Stimulated activated CD8-positive, alpha-beta memory T cell treated with anti-CD3 and anti-CD28 coated beads, Interleukin-12 subunit alpha, Interleukin-12 subunit beta, amount 100 ng/mL, for 24 hours (primary cell): ENCODE measurements around the gene LBHD1.
"Not testable (repeated sequence)": the region's sequence is repeated elsewhere in the genome, so short reads cannot be mapped to it uniquely, and the experiment has no call there.

Experiments
- DNase-seq: peaks from one replicate; pipeline ENCODE4 v3.0.0-alpha.2; 2020; ENCODE audit errors: extremely low read depth

LBHD1 gene

GRCh38 chr11:62671608-62672389 is at the start of gene LBHD1, which contains the start of gene UQCC3:
Gene LBHD1 (minus strand): TSS chr11:62672267. CDS start chr11:62670031, 2,236 bp downstream.
Gene UQCC3 (plus strand): TSS chr11:62671673. CDS start chr11:62671746, 73 bp downstream.
- DNase-seq, result no peak

GRCh38 chr11:62719302-62719978 is 47.4 kb upstream of the LBHD1 start:
- DNase-seq, result no peak

DNA sequence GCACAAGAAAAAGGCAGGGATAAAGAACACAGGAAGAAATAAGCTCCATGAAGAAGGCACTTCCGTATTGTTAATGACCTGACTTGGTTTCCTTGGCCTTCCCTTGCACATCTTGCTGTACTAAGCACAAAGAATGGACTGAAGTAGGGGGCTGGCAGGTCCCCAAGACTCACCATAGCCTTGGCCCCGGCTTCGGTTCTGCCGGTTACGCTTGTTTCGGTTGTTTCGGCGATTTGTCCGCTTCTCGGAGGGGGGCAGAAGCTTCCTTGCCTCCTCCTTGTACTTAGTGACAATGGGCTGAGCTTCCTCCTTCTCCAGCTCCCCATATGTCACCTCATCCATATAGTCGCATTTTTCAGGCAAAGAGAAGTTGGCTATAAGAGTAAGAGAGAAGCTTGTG is 44.7 kb upstream of the LBHD1 start:
- DNase-seq, result no peak

GRCh38 chr11:62716206-62716605 is 44.1 kb upstream of the LBHD1 start:
- no peak for DNase-seq

- no peak for DNase-seq
These were observed 43.4 kb upstream of the LBHD1 start for GRCh38 chr11:62715150-62716130.

DNA sequence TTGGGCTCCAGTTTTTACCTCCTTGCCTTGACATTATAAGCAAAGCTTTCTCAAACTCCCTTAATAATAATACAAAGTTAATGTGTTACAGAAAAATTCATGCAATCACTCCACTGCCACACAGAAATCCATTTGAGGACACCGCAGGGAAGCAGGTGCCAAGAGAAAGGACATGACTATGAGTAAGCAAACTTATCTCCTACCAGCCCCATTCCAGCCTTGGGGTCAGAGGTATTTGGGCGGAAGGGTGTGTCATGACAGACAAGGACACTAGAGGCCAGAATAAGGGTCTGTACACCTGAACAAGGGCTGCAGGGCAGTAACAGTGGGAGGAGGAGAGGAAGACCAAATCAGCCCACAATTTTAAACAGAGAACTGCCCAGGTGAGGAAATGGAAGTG is 41.3 kb upstream of the LBHD1 start:
- no peak for DNase-seq

- DNase-seq, result no peak
These were observed 40.8 kb upstream of the LBHD1 start for GRCh38 chr11:62712861-62713260.

DNA sequence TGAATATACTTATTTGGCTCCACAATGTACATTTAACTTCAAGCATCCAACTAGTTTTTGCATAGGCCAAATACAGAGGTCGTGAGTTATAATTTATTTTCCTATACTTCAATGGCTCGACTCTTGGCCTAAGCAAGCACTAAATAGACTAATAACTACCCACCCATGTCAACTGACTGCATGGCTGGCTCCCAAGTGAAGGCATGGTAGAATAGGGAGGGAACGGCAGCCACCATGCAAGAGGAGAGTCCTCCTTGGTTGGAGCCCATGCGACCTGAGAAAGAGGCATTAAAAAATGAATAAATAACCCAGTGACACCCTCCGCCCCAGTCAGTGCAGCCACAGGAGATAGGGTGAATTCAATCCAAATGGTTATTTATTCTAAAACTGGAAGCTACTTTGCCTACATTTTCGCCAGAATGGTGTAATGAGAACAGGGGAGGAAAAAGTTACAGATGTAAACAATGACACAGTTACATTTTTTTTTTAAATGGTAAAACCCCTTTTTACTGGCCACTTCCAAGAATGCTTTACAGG is 40.3 kb upstream of the LBHD1 start:
- no peak for DNase-seq

GRCh38 chr11:62710001-62710345 is 37.9 kb upstream of the LBHD1 start:
- DNase-seq, result no peak

GRCh38 chr11:62709247-62710000 is 37.4 kb upstream of the LBHD1 start:
- peak; percentile 90 for DNase-seq

- no peak for DNase-seq
These were observed 36.7 kb upstream of the LBHD1 start for GRCh38 chr11:62708793-62709192.

DNA sequence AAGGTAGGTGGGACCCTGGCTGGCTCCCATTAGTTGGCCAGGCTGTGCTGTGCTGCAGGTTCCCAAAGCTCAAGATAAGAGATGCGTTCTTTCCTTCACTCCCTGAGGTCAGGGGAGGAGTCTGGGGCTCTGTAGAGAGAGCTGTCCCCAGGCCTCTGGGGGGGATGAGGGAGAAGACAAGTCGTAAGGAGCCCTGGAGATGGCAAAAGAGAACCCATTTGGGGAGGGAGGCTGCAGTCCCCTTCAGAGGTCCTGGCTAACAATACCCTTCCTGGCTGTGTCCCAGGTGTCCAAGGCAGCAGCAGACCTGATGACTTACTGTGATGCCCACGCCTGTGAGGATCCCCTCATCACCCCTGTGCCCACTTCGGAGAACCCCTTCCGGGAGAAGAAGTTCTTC is 36.3 kb upstream of the LBHD1 start:
- no peak for DNase-seq

DNA sequence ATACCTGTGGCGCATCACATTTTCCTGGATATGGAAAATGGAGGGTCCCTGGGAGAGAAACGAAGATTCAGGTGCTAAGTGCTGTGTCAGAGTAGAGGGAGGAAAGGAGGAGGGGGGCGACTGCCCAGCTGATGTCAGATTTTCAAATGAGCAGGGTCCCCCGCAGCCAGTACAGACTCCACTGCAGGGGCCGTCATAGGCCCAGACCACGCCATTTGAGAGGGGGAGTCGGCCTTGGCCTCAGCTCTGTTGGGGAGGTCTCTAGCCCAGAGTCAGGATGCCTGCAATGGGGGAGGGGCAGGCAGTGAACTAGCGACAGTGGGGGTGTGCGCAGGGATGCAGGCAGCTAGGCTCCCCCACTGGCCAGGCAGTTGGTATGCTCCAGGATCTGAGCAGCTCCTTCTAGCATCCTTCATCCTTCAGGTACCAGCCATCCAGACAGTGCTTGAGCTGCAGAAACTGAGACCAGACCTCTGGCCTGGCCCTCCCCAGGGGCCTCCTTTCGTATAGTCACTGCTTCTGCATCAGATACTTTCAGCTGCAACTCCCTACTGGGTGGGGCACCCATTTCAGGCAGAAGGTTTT is 35.3 kb upstream of the LBHD1 start, which contains the start of the genes BSCL2 and GNG3:
BSCL2 (minus strand) TSS at position 148 of the 585 bp plus-strand sequence. CDS start 229 bp downstream, outside the sequence.
GNG3 (plus strand) TSS at position 400 of the 585 bp plus-strand sequence. CDS start 620 bp downstream, outside the sequence.
- no peak for DNase-seq

- DNase-seq, result no peak
These were observed 34.8 kb upstream of the LBHD1 start for GRCh38 chr11:62706850-62707247.

DNA sequence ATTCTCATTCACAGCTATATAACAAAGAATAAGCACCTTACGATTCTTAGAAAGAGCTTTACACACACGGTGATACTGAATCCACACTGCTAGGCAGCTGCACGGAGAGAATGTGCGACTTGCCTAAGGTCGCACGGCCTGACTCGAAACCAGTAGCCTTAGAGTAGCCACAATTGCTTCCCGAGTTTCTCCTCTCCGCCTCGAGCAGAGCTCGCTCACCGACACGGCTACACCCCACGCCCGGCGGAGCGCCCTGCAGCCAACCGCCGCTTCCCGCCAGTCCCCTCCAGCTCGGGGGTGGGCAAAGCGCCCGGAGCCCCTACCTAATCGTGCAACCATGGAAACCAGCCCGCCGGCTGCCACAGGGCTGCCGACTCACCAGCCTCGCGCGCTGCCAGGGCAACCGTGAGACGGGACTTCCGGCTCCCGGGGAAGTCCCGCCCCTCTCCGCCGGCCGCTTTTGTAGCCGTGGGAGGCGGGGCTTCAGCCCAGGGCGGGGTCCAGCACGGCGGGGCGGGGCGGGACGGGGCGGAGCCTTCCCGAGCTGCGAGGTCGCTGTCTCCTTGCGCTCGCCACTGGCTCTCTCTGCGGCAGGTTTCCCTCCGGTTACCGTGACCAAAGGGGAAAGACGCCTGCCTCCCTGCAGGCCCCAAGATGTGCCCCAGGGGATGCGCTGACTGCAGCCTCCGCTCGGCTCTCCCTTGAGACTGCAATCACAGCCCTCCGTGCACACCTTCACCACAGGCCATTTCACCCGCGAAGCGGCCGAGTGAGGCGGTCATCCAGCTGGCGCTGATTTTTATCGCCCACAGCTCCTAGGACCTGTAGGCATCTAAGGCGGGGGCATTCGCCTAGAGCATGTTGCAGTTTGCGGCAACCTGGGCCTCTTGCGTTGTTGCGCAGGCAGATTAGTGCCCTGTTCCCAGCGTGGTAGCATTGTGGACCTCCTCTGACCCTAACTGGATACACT is 34.1 kb upstream of the LBHD1 start:
- peak; percentile 93 for DNase-seq

- no peak for DNase-seq
These were observed 33.3 kb upstream of the LBHD1 start for GRCh38 chr11:62705413-62705812.

DNA sequence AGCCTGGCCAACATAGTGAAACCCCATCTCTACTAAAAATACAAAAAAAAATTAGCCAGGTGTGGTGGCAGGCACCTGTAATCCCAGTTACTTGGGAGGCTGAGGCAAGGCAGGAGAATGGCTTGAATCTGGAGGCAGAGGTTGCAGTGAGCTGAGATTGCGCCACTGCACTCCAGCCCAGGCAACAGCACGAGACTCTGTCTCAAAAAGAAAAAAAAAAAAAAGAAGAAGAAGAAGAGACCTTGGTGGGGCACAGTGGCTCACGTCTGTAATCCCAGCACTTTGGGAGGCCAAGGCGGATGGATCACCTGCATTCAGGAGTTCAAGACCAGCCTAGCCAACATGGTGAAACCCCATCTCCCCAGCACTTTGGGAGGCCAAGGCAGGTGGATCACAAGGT is 31.9 kb upstream of the LBHD1 start:
- not testable (repeated sequence) for DNase-seq

DNA sequence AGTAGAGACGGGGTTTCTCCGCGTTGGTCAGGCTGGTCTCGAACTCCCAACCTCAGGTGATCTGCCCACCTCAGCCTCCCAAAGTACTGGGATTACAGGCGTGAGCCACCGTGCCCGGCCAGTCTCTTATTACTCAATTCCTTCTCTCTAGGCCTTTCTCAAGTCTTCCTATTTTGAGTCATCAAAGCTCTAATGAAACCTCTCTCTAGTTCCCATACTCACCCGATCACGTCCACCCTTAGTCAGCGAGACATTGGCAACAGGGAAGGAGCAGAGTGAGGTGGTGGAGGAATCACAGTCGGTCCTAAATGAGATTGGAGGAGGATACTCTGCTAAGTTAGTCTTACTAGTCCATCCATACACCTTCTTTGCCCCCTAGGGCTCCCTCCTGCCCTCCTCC is 30.2 kb upstream of the LBHD1 start:
- no peak for DNase-seq
